Activated T-cell treated with anti-CD3 and anti-CD28 coated beads for 4 hours (primary cell): ENCODE results near the gene TSPAN18.

ENCODE experiments used
- DNase-seq: peaks from one replicate; pipeline ENCODE4 v3.0.0-alpha.2; 2020

The TSPAN18 gene

DNA sequence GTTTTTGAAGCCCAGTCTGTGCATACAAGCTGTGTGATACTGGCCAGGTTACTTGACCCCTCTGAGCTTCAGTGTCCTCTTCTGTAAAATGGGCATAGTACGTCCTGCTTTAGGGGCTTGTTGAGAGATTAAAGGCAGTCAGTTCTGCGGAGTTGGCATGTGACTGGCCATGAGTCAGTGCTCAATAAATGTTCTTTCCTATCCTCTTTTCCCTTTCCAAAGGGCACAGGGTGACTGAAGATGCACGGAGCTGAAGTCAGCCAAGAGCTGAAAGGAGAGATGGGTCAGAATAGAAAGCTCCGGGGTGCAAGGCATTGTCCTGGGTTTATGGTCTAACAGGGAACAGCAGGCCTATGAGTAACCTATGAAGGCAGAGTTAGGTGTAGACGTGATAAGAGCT lies 175.0 kb downstream of the TSPAN18 start:
- DNase-seq, result no peak

DNA sequence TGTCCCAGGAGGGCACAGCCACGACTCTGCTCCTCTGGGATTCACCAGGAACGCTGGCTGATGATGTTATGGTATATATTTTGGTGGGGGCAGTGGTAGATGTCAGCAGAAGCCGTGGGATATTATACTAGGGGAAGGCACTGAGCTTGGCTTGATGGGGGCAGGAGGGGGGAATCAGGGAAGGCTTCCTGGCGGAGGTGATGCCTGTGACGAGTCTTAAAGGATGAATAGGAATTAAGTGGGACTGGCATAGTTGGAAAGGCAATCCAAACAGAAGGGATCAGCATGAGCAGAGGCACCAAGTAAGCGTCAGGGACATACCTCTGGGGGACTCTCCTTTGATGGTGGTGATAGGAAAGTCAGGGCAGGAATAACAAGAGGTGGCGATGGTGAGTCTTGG lies 176.3 kb downstream of the TSPAN18 start:
- no peak for DNase-seq

GRCh38 chr11:44903518-44903917 lies 176.8 kb downstream of the TSPAN18 start:
- DNase-seq, result no peak

GRCh38 chr11:44904261-44905020 lies 177.7 kb downstream of the TSPAN18 start:
- no peak for DNase-seq

DNA sequence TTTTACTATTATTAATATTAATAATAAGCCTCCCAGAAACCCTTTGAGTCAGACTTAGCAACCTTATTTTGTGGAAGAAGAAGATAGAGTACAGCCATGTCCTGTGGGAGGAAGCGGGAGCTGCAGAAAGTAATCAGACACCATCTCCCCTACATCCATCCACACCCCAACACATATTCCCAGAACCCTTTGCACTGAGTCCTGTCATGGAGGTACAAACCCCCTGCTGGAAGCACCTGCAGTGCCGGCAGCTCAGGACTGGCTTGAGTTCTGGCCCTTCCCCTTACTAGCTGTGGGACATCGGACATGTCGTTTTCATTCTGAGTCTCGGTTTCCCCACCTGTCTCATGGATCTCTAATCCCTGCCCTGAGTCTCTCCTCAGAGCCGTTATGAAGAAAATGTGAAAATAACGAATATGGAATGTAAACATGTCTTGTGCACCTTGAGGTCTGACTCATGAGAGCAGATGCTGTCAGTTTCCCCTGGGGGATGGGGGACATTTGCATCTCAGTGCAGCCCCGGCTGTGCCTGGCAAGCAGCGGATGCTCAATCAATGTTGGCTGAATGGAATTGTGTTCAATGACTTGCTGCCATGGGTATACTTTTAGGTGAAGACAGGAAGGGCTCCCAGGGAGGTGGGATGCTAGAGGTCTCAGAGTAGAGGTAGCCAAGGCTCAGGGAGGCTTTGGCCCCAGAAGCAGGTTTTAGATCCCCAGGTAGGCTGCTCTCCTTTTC lies 178.5 kb downstream of the TSPAN18 start:
- DNase-seq, result no peak

DNA sequence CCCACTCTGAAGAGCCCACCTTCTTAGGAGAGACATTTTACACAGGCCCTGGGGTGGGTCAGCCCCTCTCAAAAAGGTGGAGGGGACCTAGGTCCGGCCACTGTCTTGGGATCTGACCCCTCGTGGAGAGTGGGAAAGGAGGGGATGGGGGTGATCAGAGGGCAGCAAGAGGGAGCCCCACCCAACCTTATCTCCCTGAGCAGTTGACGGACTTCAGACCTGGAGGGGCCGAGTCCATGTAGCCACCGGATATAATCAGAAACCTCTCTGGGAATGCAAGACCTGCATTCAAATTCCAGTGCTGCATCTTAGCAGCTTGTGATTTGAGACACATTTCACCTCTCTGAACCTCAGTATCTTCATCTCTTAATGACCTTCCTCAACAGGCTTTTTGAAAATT lies 179.9 kb downstream of the TSPAN18 start:
- no peak for DNase-seq

- no peak for DNase-seq
Observed at GRCh38 chr11:44909557-44909956, 182.8 kb downstream of the TSPAN18 start.

DNA sequence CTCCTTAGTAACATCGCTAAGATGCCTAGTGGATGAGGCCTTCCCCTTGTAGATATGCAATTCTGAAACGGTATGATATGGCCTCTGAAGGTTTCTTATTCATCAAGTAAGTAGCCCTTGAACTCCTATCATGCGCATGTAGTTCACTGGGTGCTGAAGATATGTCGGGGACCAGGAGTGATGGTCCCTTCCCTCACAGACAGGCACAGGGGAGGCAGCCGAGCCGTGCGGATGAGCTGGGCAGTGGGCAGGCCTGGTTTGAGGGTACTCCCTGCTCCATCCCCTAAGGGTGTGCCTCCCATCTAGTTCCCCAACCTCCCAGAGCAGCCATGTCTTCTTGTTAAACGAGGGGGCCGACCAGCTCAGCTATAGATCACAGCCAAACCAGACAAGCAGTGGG lies 183.8 kb downstream of the TSPAN18 start:
- no peak for DNase-seq

DNA sequence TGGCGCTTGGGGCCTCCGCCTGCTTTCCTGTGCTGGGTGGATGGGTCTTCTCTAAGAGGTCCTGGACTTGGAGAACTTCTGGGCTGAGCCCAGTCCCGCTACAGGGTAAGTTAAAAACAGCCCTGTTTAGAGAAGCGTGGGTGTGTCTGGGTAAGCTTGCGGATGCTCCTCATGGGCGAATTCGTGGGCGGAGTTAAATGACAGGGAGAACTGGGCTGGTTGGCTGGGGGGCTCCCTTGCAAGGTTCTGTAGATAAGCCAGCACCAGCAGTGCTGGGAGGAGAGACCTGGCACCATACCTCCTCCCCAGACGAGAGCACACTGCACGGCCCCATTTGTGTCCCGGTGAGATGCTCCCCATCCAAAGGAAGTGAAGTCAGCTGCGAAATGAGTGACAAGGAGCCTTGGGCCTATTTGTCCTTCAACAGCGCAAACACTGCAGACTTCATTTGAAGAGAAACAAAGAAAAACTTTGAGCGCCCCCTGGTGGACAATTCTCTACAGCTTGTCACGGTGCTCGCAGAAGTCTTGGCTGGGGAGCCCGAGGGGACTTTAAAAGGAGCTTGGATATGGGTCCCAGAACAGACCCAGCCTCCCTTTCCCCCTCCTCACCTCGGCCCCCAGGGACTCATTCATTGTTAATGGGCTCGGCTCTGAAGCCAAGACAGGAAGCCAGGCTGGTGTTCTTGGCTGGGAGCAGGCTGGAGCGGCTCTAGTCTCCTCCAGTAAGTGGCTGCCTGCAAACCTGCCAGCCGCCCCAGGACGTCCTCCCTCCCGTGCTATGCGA lies 184.5 kb downstream of the TSPAN18 start:
- DNase-seq, result peak; percentile 86

- no peak for DNase-seq
Observed at GRCh38 chr11:44912270-44912987, 185.7 kb downstream of the TSPAN18 start.

- no peak for DNase-seq
Observed at GRCh38 chr11:44913502-44913901, 186.7 kb downstream of the TSPAN18 start.

GRCh38 chr11:44914105-44914504 lies 187.3 kb downstream of the TSPAN18 start:
- no peak for DNase-seq

- no peak for DNase-seq
Observed at GRCh38 chr11:44915004-44915403, 188.2 kb downstream of the TSPAN18 start.

DNA sequence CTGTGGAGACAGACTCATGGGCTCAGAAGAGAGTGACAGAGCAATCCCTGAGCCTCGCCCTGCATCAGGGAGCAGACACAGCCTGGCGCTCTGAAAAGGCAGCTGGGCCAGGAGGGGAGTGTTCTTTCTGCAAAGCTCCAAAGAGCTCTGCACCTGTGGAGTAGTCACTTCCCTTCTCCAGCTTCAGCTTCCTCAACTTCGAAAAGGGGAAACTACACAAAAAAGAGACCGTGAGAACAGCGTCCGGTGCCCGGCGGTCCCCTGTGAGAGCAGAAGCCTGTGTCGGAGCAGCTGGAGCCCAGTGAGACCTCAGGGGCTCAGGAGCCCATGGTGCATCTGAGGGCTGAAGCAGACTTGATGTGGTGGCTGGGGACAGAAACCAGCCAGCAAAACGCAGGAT lies 188.9 kb downstream of the TSPAN18 start:
- no peak for DNase-seq

GRCh38 chr11:44916331-44916730 lies 189.6 kb downstream of the TSPAN18 start:
- no peak for DNase-seq

DNA sequence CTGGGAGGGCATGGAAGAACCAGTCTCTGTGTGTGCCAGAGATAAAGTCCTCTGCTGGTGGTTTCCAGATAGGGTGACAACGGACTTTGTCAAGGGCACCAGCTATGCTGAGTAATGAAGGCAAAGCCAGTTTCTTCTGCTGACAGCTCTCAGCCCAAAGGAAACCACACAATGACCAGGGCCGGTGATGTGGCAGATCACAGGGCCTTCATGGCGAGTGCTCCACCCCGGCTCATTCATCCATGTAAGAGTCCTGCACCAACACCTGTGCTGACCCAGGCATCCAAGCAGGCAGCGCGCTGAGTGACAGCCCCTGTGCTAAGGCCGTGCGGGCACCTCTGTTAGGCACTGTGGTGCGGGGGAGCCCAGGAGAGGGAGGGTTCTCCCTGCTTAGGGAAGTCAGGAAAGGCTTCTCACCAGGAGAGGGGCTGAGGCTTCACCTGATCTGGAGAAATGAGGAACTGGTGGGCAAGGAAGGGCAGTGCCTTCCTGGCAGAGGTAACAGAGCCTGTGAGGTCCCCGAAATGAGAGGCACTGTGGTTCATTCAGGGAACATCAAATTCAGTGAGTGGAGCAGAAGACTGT lies 190.1 kb downstream of the TSPAN18 start:
- no peak for DNase-seq

DNA sequence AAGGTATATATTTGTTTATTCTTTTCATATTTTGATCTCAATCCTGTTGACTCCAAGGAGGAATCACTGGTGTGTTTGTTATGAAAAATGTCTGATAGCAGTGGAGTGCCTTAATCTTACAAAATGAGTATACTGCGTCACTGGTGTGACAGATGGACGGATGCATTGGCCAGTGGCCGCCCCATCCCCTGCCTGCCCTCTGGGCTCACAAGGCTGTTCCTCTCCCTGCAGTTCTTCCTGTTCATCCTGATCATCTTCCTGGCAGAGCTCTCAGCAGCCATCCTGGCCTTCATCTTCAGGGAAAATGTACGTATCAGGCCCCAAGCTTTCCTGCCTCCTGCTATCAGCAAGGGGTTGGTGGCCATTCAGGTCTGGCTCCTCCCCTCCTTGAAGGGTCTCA lies 191.0 kb downstream of the TSPAN18 start:
- DNase-seq, result no peak

DNA sequence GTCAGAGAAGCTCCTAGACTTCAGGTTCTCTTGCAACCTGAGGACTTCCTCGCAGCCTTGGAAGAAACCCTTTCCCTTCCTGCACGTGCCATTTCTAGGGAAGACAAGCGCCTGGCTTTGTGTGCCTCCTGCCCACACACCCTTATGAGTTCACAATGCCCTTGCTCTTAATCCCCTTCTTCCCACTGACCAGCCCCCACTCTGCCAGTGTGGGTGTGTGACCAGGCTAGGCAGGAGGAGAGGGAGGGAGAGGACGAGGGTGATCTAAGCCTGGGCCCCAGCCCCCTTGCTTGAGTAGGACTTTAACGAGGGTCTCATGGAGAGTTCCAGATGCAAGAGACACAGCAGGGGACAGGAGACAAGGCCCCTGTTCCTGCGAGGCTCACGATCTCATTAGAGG lies 193.7 kb downstream of the TSPAN18 start:
- DNase-seq, result no peak

DNA sequence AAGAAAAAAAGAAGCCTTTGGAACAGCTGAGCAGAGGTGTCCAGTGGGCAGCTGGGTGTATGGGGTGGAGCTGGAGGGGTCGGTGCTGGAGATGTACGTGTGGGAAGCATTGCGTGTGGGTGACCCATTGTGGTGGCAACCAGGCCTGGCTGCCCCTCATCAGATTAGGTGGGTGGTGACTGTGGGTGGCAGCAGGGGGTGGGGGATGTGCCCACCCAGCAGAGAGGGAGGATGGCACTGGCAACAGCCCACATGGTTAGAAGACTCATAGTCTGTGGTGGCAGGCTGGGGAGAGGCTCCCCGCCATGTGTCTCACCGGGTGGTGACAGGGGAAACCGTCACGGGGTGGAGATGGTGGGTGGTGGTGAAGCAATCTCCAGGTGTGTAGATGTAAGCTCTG lies 196.4 kb downstream of the TSPAN18 start:
- DNase-seq, result no peak

GRCh38 chr11:44923806-44924205 lies 197.0 kb downstream of the TSPAN18 start:
- no peak for DNase-seq

GRCh38 chr11:44926036-44926435 lies 199.3 kb downstream of the TSPAN18 start:
- DNase-seq, result no peak

- DNase-seq, result peak; percentile 43
Observed at GRCh38 chr11:44927174-44927661, 200.5 kb downstream of the TSPAN18 start.
